Neural cell (in vitro differentiated cells): ENCODE measurements around the gene CHRNA9.

Experiments used
- CTCF ChIP-seq: fragments of 450-650 bp; IDR thresholded peaks from 2 replicates; pipeline ENCODE4 v1.5.1; 2014; ENCODE audit warnings: antibody characterized with exemption, mild to moderate bottlenecking, moderate library complexity; ENCODE audit not compliant: poor library complexity, severe bottlenecking
- EP300 ChIP-seq: fragments of 450-650 bp; conservative IDR thresholded peaks from 2 replicates; pipeline ENCODE4 v1.6.1; 2014; ENCODE audit warnings: antibody characterized with exemption, mild to moderate bottlenecking, moderate library complexity; ENCODE audit not compliant: poor library complexity, severe bottlenecking
- EZH2 ChIP-seq: fragments of 200-600, 300-800 bp; shearing (Covaris generic), sonication (generic); IDR thresholded peaks from 2 replicates; pipeline ENCODE4 v1.6.1; 2014; ENCODE audit warnings: antibody characterized with exemption, low read length, borderline replicate concordance, mild to moderate bottlenecking; ENCODE audit not compliant: insufficient read depth, poor library complexity, severe bottlenecking
- MXI1 ChIP-seq: fragments of 450-650 bp; conservative IDR thresholded peaks from 2 replicates; pipeline ENCODE4 v1.6.1; 2014; ENCODE audit warnings: antibody characterized with exemption, mild to moderate bottlenecking; ENCODE audit not compliant: poor library complexity, severe bottlenecking
- POLR2AphosphoS5 ChIP-seq: IDR thresholded peaks from 2 replicates; pipeline ENCODE4 v1.6.1; 2012
- TAF1 ChIP-seq: IDR thresholded peaks from 2 replicates; pipeline ENCODE4 v1.6.1; 2012; ENCODE audit warnings: low read depth
- TF ChIP-seq, protein P1 (sequence below): IDR thresholded peaks from 2 replicates; pipeline ENCODE4 v1.6.1; 2012; ENCODE audit warnings: borderline replicate concordance

GRCh38 chr4:40367451-40367850 lies 32.3 kb downstream of the CHRNA9 start:
- TF ChIP-seq CTCF (no peak), EP300 (no peak), MXI1 (no peak), POLR2AphosphoS5 (no peak), EZH2 (no peak), TAF1 (no peak)
- TF ChIP-seq, protein P1, sequence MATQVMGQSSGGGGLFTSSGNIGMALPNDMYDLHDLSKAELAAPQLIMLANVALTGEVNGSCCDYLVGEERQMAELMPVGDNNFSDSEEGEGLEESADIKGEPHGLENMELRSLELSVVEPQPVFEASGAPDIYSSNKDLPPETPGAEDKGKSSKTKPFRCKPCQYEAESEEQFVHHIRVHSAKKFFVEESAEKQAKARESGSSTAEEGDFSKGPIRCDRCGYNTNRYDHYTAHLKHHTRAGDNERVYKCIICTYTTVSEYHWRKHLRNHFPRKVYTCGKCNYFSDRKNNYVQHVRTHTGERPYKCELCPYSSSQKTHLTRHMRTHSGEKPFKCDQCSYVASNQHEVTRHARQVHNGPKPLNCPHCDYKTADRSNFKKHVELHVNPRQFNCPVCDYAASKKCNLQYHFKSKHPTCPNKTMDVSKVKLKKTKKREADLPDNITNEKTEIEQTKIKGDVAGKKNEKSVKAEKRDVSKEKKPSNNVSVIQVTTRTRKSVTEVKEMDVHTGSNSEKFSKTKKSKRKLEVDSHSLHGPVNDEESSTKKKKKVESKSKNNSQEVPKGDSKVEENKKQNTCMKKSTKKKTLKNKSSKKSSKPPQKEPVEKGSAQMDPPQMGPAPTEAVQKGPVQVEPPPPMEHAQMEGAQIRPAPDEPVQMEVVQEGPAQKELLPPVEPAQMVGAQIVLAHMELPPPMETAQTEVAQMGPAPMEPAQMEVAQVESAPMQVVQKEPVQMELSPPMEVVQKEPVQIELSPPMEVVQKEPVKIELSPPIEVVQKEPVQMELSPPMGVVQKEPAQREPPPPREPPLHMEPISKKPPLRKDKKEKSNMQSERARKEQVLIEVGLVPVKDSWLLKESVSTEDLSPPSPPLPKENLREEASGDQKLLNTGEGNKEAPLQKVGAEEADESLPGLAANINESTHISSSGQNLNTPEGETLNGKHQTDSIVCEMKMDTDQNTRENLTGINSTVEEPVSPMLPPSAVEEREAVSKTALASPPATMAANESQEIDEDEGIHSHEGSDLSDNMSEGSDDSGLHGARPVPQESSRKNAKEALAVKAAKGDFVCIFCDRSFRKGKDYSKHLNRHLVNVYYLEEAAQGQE, result no peak
